Measurements from ENCODE around the gene LILRB4. TPM values are rescaled to one million over a fixed set of nuclear protein-coding genes. Genes with fewer than 3 reads are reported as not detected.
A peak's percentile ranks its signal among the peaks of the same experiment; 100 is the strongest.
"Not testable (repeated sequence)": the region's sequence is repeated elsewhere in the genome, so short reads cannot be mapped to it uniquely, and the experiment has no call there.

LILRB4 gene
- total RNA-seq, 2 donors from 2014 or later = not detected

DNA sequence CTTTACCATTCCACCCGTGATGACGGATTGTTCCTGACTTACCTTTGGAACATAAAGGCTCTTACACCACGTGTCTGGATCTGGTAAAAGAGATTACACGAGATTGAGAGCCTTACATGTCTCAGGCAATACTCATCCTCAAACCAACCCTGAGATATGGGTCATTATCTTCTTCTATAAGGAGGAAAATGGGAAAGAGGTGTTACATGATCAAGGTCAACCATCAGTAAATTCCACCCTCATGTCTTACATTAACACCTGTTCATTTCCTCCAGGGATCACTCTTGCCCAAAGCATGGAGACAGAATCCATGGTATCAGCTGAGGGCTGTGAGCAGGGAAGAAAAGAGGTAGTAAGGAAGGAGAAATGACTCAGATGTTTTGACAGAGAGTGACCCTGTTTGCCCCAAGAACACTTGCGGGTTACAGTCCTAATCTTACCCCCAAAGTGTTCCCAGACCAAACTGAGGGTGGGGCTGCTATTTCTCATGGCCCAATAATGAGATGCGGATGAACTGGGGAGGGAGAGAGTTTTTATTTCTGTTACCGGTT is 19.6 kb downstream of the LILRB4 start:
- H3K9me3 Mint-ChIP-seq = no peaks in the 10 kb centered on the region
- peaks cover 24% of the 10 kb centered on the region for H3K27me3 Mint-ChIP-seq (ENCODE audit: low read depth)
- H3K4me3 Mint-ChIP-seq = no peak overlapping the region
- DNase-seq (no peak), ATAC-seq (replicated peaks in 1 of 2) (no peak)
- no peaks in the 10 kb centered on the region for H3K36me3 Mint-ChIP-seq (ENCODE audit: insufficient read depth in 2 of 2)
- H3K4me1 Mint-ChIP-seq (ENCODE audit: low read depth) = no peaks in the 10 kb centered on the region
- no peak overlapping the region for H3K27ac Mint-ChIP-seq

DNA sequence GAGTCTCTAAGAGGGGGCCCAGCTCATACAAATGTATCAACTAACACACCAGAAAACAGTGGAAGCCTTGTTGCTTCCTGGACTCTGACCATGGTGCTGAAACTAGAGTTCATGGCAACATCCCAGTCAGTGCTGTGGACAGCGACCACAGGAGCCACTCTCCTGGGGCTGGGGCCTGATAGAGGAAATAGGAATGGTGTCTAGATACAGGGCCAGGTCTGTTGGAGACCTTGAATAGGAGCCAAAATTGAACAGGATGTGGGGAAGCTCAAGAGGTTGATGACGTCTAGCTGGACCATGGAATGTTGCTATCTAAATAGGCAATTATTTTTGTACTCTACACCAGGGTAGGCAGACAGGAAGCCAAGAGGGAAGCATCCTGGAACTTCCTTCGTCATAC is 21.7 kb downstream of the LILRB4 start:
- H3K4me3 Mint-ChIP-seq = no peak overlapping the region
- H3K9me3 Mint-ChIP-seq = no peaks in the 10 kb centered on the region
- DNase-seq = no peak
- H3K27me3 Mint-ChIP-seq (ENCODE audit: low read depth) = peaks cover 18% of the 10 kb centered on the region
- ATAC-seq (replicated peaks in 1 of 2) = no peak
- no peaks in the 10 kb centered on the region for H3K36me3 Mint-ChIP-seq (ENCODE audit: insufficient read depth in 2 of 2)
- no peaks in the 10 kb centered on the region for H3K4me1 Mint-ChIP-seq (ENCODE audit: low read depth)
- no peak overlapping the region for H3K27ac Mint-ChIP-seq

DNA sequence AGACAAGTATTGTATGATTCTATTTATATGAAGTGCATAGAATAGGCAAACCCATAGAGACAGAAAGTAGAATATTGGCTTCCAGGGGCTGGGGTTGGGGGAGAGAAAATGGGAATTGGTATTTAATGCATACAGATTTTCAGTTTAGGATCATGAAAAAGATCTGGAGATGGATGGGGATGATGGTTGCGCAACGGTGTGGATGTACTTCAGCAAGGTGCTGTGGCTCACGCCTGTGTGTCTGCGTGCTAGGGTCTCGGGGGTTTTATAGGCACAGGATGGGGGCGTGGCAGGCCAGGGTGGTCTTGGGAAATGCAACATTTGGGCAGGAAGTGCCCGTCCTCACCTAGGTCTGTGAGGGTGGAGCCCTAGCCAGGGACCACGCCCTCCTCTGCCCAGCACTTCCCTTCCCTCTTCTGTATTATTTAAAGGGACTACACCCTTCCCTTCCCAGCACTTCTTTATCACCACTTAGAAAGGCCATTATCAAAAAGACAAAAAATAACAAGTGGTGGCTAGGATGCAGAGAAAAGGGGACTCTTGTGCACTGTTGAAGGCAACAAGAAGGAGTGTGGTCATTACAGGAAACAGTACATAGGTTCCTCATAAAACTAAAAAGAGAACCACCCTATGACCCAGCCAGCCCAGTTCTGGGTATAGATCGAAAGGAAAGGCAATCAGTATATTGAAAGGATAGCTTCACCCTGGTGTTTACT is 29.0 kb downstream of the LILRB4 start:
- no peak overlapping the region for H3K4me3 Mint-ChIP-seq
- H3K36me3 Mint-ChIP-seq (ENCODE audit: insufficient read depth in 2 of 2) = no peaks in the 10 kb centered on the region
- H3K4me1 Mint-ChIP-seq (ENCODE audit: low read depth) = no peaks in the 10 kb centered on the region
- H3K9me3 Mint-ChIP-seq = no peaks in the 10 kb centered on the region
- H3K27ac Mint-ChIP-seq = no peak overlapping the region
- ATAC-seq (replicated peaks in 1 of 2) (no peak), DNase-seq (no peak)
- peaks cover 23% of the 10 kb centered on the region for H3K27me3 Mint-ChIP-seq (ENCODE audit: low read depth)

DNA sequence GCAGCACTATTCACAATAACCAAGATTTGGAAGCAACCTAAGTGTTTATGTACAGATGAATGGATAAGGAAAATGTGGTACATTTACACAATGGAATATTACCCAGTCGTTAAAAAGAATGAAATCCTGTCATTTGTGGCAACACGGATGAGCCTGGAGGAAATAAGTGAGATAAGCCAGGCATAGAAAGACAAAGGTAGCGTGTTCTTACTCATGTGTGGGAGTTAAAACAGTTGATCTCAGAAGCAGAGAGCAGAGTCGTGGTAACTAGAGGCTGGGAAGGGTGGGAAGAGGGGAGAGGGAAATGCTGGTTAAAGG is 29.5 kb downstream of the LILRB4 start:
- Mint-ChIP-seq H3K4me1 (ENCODE audit: low read depth) (no peaks in the 10 kb centered on the region), H3K27me3 (ENCODE audit: low read depth) (peaks cover 23% of the 10 kb centered on the region), H3K9me3 (no peaks in the 10 kb centered on the region), H3K4me3 (no peak overlapping the region), H3K27ac (no peak overlapping the region), H3K36me3 (ENCODE audit: insufficient read depth in 2 of 2) (no peaks in the 10 kb centered on the region)
- ATAC-seq (replicated peaks in 1 of 2) (no peak), DNase-seq (no peak)

DNA sequence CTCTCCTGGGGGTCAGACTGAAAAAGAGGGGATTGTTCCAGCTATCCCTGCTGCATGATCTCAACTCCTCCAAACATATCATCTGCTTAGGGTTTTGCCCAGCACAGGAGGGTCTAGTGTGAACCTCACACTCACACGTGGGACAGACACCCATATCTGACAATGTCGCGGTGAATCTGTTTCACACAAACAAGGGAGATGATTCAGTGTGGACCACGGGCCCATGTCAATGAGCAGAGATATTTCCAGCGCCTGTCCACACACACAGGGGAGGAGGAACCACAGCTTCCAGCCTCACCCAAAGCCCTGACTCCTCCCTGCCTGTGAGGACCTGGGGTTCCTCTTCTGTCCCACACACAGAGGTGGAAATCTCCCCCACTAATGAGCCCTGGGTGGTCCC is 31.9 kb downstream of the LILRB4 start:
- Mint-ChIP-seq H3K27ac (no peak overlapping the region), H3K27me3 (ENCODE audit: low read depth) (peaks cover 40% of the 10 kb centered on the region), H3K4me1 (ENCODE audit: low read depth) (no peaks in the 10 kb centered on the region), H3K36me3 (ENCODE audit: insufficient read depth in 2 of 2) (no peaks in the 10 kb centered on the region), H3K9me3 (no peaks in the 10 kb centered on the region), H3K4me3 (no peak overlapping the region)
- ATAC-seq (replicated peaks in 1 of 2) (no peak), DNase-seq (no peak)

DNA sequence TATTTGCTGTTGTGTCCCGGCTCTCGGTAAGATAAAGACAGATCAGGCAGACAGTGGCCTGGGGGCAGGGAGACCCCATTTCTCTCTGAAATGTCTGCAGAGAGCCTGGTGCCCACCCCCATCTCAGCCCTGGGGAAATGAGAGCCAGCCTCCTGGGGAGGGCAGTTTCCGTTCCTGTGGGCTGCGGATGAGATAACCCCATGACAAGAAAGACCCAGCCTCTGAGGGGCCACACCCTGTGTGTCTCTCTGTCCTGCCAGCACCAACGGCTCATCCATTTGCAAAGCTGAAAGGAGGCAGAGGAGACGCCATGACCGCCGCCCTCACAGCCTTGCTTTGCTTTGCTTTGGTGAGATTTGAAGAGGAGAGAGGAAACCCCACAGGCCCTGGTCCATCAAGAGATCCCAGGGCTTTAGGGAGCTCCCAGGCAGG is 33.3 kb downstream of the LILRB4 start:
- H3K36me3 Mint-ChIP-seq (ENCODE audit: insufficient read depth in 2 of 2) = no peaks in the 10 kb centered on the region

DNA sequence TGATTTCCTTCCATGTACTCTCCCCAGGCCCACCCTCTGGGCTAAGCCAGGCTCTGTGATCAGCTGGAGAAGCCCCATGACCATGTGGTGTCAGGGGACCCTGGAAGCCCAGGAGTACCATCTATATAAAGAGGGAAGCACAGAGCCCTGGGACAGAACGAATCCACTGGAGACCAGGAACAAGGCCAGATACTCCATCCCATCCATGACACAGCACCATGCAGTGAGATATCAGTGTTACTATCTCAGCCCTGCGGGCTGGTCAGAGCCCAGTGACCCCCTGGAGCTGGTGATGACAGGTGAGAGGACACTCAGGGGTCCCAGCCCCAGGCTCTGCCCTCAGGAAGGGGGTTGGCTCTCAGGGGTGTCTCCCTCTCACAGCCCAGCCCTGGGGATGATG is 34.0 kb downstream of the LILRB4 start:
- DNase-seq (no peak), ATAC-seq (replicated peaks in 1 of 2) (no peak)
- peaks cover 48% of the 10 kb centered on the region for H3K27me3 Mint-ChIP-seq (ENCODE audit: low read depth)
- H3K9me3 Mint-ChIP-seq = no peaks in the 10 kb centered on the region
- H3K36me3 Mint-ChIP-seq (ENCODE audit: insufficient read depth in 2 of 2) = no peaks in the 10 kb centered on the region
- H3K4me1 Mint-ChIP-seq (ENCODE audit: low read depth) = no peaks in the 10 kb centered on the region
- no peak overlapping the region for H3K4me3 Mint-ChIP-seq
- H3K27ac Mint-ChIP-seq = no peak overlapping the region

More for the DNA sequence above, 33.3 kb downstream of the LILRB4 start:
- H3K27me3 Mint-ChIP-seq (ENCODE audit: low read depth) = peaks cover 48% of the 10 kb centered on the region
- H3K27ac Mint-ChIP-seq = no peak overlapping the region
- ATAC-seq (replicated peaks in 1 of 2) (no peak), DNase-seq (no peak)
- H3K9me3 Mint-ChIP-seq = no peaks in the 10 kb centered on the region
- H3K4me1 Mint-ChIP-seq (ENCODE audit: low read depth) = no peaks in the 10 kb centered on the region
- H3K4me3 Mint-ChIP-seq = no peak overlapping the region

DNA sequence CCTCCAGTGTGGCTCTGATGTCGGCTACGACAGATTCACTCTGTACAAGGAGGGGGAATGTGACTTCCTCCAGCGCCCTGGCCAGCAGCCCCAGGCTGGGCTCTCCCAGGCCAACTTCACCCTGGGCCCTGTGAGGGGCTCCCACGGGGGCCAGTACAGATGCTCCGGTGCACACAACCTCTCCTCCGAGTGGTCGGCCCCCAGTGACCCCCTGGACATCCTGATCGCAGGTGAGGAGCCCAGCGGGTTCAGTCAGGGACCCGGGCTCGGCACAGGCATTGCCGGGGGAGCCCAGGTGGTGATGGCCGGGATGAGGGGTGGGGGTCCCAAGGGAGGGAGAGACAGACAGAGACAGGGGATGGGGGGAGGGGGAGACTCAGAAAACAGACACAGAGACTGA is 34.9 kb downstream of the LILRB4 start:
- H3K27ac Mint-ChIP-seq; H3K36me3 Mint-ChIP-seq (ENCODE audit: insufficient read depth in 2 of 2); H3K4me1 Mint-ChIP-seq (ENCODE audit: low read depth); DNase-seq; H3K9me3 Mint-ChIP-seq; H3K4me3 Mint-ChIP-seq; ATAC-seq (replicated peaks in 1 of 2): not testable (repeated sequence)
- H3K27me3 Mint-ChIP-seq (ENCODE audit: low read depth) = peaks cover 43% of the 10 kb centered on the region

DNA sequence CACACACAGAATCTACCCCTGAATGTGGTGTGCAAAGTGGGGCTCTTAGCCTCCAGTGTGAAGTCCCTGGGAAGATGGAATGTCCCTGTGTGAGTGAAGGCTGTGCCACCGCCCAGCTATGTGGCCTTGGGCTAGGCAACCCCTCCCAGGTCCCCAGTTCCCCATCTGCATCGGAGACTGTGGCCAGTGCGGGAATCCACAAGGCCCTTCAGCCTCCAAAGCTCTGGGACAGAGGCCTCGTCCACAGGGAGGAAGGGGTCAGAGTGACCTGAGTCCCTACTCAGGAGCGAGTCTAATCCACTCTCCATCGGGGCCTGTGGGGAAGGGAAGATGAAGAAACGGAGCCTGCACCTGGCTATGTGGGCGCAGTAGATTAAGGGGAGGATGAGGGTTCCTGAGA is 42.1 kb downstream of the LILRB4 start:
- Mint-ChIP-seq H3K9me3 (no peaks in the 10 kb centered on the region), H3K27me3 (ENCODE audit: low read depth) (peaks cover 14% of the 10 kb centered on the region), H3K27ac (no peak overlapping the region), H3K4me3 (no peak overlapping the region), H3K36me3 (ENCODE audit: insufficient read depth in 2 of 2) (no peaks in the 10 kb centered on the region), H3K4me1 (ENCODE audit: low read depth) (no peaks in the 10 kb centered on the region)
- ATAC-seq (replicated peaks in 1 of 2) (no peak), DNase-seq (no peak)

DNA sequence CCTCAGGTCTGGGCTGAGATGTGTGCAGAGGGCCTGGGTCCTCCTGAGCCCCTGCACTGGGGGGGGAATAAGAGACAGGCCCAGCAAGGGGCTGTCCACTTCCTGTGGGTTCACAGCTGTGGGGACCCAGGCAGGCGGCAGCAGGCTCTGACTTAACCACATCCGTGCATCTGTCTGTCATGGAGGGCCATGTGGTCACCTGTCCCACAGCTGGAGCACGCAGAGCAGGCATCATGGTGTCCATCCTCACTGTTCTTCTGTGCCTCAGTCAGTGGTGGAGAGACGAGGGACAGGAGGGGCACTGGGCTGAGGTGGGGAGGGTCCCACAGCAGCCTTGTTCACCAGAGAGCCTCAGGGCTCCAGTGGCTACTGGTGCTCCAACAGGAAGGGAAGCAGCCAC is 45.2 kb downstream of the LILRB4 start:
- H3K27ac Mint-ChIP-seq = no peak overlapping the region
- DNase-seq (no peak), ATAC-seq (replicated peaks in 1 of 2) (peak in 1 of 2 donors; percentile 32)
- no peaks in the 10 kb centered on the region for H3K9me3 Mint-ChIP-seq
- no peak overlapping the region for H3K4me3 Mint-ChIP-seq
- no peaks in the 10 kb centered on the region for H3K4me1 Mint-ChIP-seq (ENCODE audit: low read depth)
- H3K36me3 Mint-ChIP-seq (ENCODE audit: insufficient read depth in 2 of 2) = no peaks in the 10 kb centered on the region
- no peaks in the 10 kb centered on the region for H3K27me3 Mint-ChIP-seq (ENCODE audit: low read depth)

DNA sequence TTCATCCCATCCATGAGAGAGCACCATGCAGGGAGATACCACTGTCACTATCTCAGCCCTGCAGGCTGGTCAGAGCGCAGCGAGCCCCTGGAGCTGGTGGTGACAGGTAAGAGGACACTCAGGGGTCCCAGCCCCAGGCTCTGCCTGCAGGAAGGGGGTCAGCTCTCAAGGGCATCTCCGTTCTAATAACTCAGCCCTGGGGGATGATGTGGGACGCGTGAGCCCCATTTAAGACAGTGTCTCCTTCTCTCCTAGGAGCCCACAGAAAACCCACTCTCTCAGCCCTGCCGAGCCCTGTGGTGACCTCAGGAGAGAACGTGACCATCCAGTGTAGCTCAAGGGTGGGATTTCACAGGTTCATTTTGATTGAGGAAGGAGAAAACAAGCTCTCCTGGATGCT is 46.0 kb downstream of the LILRB4 start:
- Mint-ChIP-seq H3K27me3 (ENCODE audit: low read depth) (no peaks in the 10 kb centered on the region), H3K27ac (no peak overlapping the region), H3K36me3 (ENCODE audit: insufficient read depth in 2 of 2) (no peaks in the 10 kb centered on the region), H3K4me1 (ENCODE audit: low read depth) (no peaks in the 10 kb centered on the region), H3K9me3 (no peaks in the 10 kb centered on the region), H3K4me3 (no peak overlapping the region)
- DNase-seq (no peak), ATAC-seq (replicated peaks in 1 of 2) (no peak)

DNA sequence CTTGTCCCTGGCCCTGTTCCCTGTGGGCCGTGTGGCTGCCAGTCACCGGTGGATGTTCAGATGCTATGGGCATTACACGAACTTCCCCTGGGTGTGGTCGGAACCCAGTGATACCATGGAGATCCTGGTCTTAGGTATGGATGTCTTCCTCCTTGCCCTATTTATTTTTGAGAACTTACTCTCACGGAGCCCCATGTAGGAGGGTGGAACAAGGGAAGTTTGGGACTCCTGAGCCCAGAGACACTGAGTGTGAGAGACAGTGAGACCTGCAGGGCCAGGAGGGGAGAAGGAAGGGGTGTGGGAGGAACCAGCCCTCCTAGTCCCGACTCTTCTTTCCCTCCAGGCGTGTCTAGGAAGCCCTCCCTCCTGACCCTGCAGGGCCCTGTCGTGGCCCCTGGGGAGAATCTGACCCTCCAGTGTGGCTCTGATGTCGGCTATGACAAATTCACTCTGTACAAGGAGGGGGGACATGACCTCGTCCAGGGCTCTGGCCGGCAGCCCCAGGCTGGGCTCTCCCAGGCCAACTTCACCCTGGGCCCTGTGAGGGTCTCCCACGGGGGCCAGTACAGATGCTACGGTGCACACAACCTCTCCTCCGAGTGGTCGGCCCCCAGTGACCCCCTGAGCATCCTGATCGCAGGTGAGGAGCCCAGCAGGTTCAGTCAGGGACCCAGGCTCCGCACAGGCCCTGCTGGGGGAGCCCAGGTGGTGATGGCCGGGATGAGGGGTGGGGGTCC is 46.6 kb downstream of the LILRB4 start:
- DNase-seq (no peak), ATAC-seq (replicated peaks in 1 of 2) (no peak)
- no peak overlapping the region for H3K27ac Mint-ChIP-seq
- no peak overlapping the region for H3K4me3 Mint-ChIP-seq
- H3K27me3 Mint-ChIP-seq (ENCODE audit: low read depth) = no peaks in the 10 kb centered on the region
- no peaks in the 10 kb centered on the region for H3K4me1 Mint-ChIP-seq (ENCODE audit: low read depth)
- H3K36me3 Mint-ChIP-seq (ENCODE audit: insufficient read depth in 2 of 2) = no peaks in the 10 kb centered on the region
- H3K9me3 Mint-ChIP-seq = no peaks in the 10 kb centered on the region

DNA sequence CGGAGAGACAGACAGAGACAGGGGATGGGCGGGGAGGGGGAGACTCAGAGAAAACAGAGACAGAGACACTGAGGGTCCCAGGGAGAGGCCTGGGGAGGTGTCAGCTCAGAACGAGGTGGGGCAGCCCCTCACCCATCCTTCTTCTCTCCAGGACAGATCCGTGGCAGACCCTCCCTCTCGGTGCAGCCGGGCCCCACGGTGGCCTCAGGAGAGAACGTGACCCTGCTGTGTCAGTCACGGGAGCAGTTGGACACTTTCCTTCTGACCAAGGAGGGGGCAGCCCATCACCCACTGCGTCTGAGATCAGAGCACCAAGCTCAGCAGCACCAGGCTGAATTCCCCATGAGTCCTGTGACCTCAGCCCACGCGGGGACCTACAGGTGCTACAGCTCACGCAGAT is 47.2 kb downstream of the LILRB4 start:
- not testable (repeated sequence) for ATAC-seq (replicated peaks in 1 of 2); H3K36me3 Mint-ChIP-seq (ENCODE audit: insufficient read depth in 2 of 2); H3K4me3 Mint-ChIP-seq; H3K4me1 Mint-ChIP-seq (ENCODE audit: low read depth); DNase-seq; H3K27ac Mint-ChIP-seq; H3K9me3 Mint-ChIP-seq; H3K27me3 Mint-ChIP-seq (ENCODE audit: low read depth)

Measured in activated T-cell treated with anti-CD3 and anti-CD28 coated beads, Interleukin-2, amount 50 U/mL, for 72 hours (primary cell).